Kidney glomerular epithelial cell (primary cell): ENCODE results near the gene PTH1R.

Experiments
- DNase-seq: peaks from one replicate; lab custom pipeline; 2025; lab: John Stamatoyannopoulos, UW

Gene PTH1R

DNA sequence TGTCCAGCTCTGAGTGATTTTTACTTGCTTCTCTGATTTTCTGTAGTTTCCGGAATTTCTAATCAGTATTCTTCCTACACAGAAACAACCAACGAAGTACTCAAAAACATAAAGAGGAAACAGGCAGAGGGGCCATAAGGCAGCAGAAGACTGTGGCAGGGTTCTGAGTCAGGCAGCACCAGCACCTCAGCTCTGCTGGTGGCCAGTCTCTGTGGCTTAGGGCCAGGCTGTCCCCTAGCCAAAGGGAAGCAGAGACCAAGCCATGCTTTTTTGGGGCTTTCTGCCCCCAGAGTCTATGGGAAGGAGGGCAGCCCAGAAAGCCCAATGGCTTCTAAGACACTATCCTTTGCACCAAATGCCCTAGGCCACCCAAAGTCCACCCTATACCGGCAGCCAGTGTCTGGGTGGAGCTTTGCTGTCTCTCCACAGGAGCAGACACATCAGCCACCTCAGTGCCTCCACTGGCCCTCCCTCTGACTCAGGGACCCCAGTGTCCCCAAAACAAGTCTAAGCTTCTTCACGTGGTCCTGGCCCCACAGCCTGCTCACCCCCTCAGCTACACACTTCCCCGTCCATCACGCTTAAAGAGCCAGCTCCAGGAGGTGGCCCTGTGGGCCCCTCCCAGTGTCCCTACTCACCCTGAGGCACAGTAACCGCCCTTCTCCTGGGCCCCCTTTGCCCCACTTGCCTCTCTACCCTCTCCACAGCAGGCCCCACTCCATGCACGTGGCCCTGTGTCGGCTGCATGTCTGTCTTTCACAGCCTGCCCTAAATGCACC, 52.8 kb downstream of the PTH1R start:
- DNase-seq: no peak

DNA sequence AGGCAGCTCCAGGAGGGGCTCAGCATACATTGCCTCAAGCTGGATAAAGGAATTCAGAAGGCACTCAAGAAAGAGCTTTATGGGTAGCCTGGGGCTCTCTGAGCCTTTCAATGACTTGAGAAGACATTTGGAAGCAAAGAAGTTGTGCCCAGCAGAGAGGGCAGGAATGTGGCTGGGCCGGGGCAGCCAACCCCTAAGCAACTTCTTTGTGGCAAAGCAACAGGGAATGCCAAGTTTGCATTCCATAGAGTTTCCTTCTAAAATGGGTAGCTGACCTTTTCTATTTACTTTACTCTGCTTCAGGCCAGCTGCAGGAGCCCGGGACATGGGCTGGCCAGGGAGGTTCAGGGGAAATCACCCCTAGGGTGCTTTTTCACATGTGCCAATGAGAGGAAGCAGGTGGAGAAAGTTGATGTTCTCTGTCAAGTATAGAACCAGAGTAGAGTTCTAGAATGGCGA, 53.5 kb downstream of the PTH1R start:
- DNase-seq: no peak

DNA sequence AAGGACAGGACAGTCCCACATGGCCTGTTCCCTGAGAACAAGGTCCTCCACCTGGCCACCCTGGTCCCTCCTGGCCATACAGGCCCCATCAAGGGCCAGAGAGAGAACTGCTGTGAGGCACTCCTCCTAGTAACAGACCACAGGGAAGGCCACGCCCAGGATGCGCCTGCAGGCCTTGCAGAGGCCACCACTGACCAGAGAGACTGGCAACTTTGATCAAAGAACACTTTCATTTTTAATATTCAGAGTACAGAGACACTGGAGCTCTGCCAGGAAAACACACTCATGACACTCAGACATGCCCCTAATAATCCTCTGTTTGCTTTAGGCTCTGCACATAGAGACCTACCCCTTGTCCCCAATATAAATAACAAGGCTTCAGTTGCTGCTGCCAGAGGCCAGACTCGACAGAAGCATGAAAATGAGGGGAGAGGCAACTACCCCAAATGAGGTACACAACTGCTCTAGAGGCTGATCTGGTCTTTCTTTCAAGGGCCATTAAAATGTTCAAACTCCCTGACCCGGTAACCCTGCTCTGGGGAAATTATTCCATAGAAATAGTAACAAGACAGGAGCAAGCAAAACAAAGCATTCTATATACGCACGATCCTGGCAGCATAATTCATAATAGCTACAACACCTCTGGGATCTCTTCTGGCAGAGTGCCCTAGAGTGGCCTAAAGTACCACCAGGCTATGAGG, 54.3 kb downstream of the PTH1R start:
- DNase-seq: no peak

DNA sequence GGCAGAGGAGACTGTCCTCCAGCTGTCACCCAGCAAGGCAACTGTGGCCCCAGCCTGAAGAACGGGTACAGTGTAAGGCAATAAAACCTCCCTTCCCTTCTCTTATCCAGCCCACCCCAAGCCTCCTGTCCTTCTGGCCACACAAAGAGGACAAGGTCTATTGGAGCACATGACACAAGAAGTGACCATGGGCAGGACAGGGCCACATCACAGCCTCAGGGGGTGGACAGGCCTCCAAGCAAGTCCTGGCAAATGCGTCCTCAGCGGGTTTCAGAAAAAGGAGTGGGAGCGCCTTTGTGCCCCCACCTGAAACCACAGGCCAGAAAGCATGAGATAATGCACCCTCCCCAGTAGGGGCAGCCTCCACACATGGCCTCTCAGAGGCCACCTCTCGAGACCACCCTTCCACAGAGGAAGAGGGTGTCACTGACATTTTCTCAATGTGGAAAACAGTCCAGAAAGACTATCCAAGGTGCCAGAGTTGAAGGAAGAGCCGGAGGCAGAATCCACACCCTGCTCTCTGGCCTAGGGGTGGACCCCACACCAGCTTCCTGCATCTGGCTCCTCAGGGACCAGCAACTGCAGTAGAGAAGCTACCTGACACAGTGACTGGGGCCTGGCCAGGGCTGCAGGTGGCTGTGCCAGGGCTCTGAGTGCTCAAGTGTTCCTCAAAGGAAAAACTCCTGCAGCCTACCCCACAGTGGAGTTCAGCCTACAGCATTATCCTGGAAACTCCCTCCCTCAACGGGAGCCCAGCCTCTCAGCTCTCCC, 55.1 kb downstream of the PTH1R start:
- DNase-seq: no peak

DNA sequence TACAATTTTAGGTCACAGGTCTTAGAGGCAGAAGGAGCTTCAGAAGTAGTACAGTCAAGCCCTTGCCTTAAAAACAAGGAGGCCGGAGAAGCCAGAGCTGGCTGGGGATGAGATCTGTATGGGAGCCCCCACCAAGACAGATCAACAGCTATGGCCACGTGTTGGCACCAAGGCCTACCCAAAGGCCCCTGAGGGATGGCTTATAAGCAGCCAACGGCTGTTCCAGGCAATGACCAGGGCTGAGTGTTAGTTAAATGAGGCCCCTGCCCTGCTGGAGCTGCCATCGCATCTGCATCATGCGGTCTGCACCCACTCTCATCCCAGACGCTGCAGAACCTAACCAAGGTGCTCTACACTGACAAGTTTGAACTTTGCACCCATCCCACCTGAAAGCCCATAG, 55.7 kb downstream of the PTH1R start:
- DNase-seq: no peak

DNA sequence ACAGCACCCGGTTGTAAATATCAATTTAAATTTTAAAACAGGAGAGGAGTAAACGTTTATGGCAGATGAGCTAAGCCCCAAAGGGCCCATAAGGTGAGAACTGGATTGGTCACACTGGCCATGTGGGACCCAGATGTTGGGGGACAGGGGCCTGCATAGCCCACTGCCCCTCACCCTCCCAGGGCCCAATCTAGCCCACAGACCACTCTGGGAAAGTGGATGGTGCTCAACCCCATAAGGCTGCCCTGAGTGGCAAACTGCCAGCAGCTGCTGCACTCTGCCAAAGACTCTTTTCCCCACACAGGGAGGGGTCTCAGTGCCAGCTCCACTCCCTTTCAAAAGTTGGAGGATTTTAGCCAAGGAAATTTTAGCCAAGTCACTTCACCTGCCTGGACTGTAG, 56.6 kb downstream of the PTH1R start:
- DNase-seq: no peak

DNA sequence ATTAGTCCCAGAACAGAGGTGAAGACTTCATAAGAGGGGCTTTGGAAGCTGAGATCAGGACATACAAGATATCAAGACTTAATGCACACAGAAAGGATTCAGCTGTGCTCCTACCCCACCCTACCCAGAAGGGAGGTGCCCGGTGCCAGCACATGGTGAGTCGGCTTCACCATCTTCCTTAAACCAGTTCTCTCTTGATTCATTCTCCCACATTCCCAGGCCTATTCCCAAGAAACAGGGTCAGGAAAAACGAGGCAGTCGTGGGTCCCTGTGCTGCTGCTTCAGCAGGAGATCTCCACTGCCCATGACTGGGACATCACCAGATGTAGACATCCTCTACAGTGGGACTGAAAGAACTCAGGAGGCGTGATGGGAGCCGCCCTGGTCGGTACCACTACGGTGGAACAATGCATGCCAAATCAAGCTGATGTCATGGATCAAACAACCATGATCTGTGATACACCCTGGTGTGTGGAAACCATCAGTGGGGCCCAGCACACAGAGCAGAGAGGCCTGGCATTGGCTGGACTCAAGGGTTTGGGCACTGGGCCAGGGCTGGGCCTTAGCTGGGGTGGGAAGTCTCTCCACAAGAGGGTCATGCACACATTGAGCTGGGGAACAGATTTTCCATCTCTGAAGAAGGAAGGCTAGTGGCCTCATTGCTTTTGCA, 57.1 kb downstream of the PTH1R start:
- DNase-seq: no peak

DNA sequence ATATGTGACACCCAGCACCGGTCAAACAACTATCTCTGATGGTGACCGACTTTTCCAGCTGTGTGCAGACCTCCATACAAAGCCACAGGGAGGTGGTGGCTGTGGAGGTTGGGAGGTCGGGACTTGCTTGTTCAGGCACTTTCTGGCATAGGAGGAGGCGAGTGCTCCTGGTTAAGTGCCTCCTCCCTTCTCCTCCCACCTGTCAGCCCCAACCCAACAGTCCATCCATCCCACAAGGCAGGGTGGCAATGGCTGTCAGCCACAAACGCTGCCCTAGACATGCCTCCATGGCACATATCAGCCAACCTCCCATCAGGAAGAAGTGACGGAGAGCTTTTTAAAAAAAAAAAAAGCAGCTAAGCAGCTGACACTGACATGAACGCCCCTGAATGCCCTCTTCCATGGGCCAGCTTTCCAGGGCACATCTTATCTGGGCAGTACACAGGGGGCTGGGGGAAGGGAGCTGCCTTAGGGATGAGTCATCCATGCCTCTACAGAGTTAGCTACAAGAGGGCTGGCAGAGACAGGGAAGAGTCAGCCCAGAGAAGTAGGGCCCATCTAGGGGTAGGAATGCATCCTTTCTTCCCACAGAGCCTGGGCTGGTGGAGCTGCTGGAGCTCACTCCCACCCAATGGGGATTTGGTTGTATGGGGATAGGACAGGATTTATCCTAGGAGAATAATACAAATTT, 57.8 kb downstream of the PTH1R start:
- DNase-seq: peak; percentile 96

DNA sequence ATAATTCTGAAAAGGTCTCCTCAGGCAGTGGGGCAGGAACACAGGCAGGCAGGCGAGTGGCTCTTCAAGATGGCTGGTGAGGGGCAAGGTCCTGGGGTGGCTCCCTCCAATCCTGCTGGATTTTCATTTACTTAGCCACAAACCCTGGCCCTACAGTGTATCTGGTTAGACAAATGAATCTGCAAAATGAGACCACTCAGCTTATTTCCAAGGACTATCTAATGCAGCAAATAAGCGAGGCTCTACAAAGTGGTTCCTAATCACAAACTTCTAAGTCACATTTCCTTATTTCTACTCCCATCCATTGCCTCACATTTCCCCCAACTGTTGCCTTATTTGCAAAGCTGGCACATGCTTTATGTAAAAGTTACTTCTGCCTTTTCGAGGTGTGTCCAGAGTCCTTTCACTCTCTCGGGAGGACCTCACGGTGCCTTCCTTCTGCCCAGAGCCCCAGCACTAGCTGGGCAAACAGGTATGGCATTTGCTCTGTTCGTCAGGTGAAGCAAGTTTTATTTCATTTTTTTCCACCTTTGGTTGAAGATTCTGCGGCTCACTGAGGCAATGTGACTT, 58.6 kb downstream of the PTH1R start:
- DNase-seq: no peak

DNA sequence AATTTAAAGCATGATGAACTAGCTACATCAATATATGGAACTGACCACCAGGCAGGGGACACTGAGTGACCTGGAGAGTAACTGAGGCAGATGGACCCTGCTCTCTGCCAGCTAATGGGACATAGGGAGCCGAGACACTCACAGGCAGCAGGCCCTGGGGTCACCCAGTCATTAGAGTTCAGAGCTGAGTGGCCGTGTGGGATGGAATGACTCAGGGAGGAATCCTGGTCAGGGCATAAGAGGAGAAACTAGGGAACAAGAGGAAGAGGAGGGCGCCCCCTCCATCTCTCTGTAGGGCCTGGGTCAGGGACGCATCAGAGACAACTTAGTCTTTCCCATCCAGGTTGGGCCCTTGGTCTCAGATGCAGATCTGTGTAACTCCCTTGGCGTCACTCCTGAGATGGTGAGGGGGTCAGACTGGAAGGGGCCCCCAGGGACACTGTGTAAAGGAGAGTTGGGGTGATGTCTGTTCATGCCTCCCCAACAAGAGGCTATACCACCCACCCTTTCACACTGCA, 59.3 kb downstream of the PTH1R start:
- DNase-seq: no peak

DNA sequence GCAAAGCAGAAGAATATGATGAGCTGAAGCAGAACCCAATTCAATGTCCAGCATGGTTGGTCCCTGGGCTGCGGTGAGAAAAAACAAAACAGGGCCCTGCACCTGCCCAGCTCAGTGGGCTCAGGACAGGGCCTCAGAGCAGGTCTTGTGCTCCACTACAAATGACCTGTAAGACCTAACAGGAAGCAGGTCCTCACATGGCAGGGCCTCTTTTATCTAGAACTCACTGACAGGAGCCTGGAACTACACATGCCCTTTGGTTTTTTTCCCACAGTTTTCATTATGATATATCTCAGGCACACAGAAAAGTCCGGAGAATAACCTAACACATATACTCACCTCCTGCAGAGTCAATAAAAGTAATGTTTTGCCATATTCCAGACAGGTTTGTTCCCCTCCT, 60.6 kb downstream of the PTH1R start:
- DNase-seq: no peak

DNA sequence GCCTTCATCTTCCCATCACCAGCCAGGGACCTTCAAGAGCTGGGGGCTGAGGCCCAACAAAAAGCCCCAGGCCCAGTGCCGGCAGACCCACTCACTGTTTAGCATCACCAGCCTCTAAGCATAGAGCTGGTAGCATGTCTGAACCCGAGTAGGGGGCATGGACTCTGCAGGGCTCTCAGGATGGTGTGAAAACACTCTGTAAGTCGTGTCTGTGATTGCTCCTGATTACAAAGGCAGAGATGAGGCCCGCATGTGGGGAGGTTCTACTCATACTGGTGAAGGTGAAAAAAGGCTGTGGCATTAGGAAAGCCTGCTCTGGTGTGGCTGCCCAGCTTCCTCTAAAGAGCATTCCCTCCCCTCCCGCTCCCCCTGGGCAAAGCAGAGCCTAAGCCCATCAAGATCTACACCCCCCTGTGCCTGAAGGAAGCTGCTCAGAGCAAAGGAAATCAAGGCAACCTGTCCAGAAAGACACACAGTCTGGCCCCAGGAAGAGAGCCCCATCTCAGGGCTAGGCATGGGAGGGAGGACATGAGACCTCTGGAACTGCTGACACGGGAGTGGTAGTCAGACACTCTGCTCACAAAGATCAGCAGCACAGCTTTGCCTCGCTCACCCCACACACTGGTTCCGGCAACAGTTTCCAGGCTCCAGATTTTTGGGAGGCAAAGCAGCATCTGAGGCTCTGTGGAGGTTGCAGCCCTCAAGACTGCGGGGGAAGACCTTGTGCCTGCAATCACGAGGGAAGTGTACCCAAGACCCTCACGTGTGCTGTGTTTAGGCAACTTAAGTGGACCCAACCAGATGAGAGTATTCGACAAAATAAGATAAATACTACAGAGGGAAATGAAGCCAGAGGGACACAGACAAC, 62.3 kb downstream of the PTH1R start:
- DNase-seq: no peak

DNA sequence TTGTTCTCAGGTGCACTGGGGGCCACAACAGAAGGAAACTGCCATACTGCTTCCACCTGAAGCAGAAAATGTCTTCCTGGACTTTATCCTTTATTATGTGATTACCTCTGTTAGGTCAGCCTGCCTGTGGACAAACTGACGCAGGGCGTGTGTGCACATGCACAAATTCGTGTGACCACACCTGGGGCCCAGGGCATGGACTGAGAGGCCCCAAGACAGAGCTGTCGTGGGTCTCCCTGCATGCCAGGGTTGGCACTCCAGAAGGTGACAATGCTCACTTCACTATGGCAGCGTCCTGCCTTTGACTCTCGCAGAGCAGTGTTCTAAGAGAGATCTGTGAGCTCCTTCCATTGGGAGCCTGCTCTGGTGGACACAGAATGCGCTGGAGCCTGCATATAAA, 64.6 kb downstream of the PTH1R start:
- DNase-seq: no peak

DNA sequence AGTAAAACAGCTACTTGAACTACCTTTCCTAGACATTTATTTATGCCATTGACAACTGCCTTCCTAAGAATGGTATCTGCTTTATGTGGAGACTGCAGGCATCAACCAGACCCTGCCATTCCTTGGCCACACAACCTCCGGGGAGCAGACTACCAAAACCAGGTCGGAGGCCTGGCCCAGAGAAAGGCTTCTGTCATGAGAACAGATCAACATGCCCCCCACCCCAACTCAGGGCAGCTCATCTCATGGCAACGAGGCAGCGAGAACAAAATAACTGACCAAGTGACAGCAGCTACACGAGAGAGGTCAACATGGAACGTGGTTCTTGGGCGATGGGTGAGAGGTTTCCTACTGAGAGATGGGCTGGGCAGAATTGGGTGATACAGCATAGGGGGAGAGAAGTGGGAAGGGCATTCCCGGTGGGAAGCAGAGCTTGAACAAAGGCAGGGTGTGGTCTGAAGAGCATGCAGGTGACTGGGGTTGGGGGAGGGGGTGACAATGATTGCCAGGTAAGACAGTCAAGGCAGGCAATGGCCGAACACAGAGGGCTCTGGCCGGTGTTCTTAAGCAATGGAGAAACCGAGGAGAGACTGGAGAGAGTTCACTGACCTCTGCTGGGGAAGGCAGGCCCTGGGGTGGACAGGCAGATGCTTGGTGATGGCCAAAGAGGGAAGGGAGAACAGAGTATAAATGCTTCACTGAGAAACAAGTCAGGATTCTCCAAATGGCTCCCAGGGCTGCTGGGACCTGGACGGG, 65.1 kb downstream of the PTH1R start:
- no peak for DNase-seq

DNA sequence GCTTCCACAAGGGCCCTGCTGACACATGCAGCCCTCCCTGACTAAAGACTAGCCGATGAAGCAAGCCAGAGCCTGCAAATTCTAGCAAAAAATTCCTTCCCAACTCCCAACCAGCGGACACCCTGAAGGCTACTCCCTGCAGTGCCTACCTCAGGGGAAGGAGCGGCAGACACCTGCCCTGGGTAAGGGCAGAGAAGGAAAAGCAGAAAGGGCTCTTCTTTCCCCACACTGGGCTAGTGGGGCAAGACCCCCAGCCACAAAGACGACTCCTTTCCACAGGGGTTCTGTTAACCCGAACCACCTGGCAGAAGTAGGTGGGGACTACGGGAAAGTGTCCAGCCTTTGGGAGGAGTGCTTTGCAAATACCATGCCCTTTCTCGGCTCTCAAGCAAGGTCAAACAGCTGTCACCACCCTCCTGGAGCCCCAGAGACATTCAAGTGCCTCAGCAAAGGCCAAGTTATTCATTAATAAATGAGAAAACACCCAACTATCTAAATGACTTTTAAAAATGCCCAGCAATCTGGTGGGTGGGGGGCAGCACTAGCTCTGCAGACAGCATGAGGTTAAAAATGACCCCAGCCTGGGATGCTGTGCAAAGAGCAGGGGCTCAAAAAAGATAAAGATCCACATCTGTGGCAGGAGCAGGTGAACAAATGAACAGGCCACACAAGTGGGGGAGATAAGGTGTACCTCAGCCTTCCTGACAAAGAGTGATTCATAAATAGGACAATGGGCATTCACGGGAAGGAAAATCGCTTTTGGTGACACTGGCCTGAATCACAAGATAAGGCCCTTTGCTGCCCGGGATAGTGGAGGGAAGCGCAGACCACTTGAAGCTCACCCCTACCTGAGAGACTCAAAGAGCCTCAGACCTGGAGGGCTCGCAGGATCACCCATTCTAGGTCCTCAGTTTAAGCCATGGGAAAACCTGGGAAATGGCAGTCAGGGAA, 66.0 kb downstream of the PTH1R start:
- DNase-seq: peak; percentile 48

DNA sequence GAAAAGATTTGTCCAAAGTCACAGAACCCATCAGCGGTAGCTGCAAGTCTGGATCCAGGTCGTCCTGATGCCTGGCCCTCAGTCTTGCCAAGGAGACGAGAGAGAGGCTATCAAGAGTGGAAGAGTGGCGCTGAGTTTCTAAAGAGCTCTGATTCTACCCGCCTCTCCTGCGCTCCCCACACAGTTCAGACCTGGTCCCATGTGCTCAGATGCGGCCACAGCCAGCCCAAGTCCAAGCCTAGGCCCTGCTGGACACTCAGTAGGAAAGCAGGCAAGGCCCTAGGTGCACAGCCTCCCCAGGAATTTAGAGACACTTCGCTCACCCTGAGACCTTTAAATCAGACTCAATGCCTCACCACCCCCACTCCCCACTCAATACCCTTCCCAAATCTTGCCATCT, 66.7 kb downstream of the PTH1R start:
- DNase-seq: no peak

DNA sequence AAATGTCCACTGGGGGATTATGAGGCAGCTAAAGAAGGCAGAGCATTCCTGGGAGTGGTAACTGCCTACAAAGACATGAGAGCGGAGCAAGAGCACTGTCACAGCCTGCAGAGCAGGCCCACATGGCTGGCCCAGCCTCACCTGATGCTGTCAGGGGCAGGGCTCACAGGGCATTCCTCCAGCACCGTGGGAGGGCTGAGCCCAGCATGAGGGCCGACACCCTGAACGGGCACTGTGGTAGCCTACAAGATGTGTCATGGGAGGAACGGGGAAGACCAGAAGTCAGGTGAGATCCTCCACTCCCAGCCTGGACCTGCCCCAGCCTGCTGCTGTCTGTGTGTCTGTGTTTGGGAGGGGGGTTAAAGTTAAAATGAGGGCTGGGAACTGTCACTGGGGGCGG, 68.9 kb downstream of the PTH1R start:
- no peak for DNase-seq

DNA sequence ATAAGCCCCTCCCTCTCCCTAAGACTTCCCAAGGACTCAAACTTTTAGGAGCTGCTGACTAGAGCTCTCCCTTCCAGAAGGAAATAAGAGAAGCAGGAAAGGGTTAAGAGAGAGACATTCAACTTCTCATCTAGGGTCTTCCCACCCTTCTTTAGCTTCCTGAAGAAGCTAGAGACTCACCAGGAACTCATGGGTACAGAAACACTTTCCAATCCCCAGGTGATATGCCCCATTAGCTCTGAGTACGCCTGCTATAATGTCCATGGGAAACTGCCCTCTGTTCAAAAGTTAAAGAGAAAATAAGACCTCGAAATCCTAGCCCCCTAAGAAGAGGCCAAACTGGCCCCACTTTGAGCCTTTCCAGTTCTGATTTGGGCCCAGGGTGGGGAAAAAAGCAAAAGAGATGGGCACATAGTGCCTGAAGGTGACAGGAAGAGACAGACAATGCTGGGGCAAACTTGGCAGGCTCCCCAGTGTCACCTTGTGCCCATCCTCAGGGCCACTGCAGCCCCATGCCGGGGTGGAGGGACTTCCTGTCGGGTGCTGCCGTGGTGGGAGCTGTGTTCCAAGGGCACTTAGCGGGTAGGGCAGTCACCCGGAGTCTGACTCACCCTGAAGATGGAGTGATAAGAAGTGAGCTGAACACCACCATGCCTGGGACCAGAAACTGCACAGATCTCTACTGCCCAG, 69.5 kb downstream of the PTH1R start:
- DNase-seq: peak; percentile 48
